Activated naive CD4-positive, alpha-beta T cell (primary cell): Measurements from ENCODE around the gene CAMK1G.

Source experiments
- DNase-seq, 4 experiments: peaks; one replicate each; lab custom pipeline; 2025; lab: John Stamatoyannopoulos, UW

Gene CAMK1G

GRCh38 chr1:209600541-209600940, 17.0 kb downstream of the CAMK1G start:
- no peak for DNase-seq

DNA sequence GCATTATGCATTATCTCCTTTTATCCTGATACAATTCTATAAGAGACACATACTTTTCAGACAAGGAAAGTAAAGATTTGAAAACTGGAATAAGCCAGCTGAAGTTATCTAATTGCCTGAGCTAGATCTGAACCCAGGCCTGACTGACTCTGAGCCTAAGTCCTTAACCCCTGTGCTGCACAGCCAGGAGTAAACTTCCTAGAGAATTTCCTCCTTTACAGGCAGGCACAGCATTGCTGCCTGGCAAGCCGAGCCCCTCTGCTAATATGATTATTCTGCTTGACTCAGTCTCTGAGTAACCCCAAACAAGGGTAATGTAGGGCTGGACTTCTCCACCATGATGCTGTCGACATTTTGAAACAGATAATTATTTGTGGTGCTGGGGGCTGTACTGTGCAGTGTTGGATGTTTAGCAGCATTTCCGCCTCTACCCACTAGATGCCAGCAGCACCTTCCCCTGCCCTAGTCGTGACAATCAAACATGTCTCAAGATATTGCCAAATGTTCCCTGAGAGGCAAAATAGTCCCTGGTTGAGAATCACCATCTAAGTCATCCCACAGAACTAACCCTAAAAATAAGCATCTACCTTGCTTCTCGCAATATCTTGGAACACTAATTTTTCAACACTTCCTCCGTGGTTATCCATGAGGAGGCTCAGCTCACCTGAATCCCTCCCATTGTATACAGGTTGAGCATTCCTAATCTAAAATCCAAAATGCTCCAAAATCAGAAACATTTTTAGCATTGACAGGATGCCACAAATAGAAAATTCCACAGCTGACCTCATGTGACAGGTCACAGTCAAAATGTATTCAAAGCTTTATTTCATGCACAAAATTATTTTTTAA, 18.5 kb downstream of the CAMK1G start:
- DNase-seq = no peak

- no peak for DNase-seq
Measured at GRCh38 chr1:209603877-209604276, 20.4 kb downstream of the CAMK1G start.

- no peak for DNase-seq
Measured at GRCh38 chr1:209607102-209607794, 23.7 kb downstream of the CAMK1G start.

- DNase-seq = no peak
Measured at GRCh38 chr1:209607795-209608178, 24.3 kb downstream of the CAMK1G start.

DNA sequence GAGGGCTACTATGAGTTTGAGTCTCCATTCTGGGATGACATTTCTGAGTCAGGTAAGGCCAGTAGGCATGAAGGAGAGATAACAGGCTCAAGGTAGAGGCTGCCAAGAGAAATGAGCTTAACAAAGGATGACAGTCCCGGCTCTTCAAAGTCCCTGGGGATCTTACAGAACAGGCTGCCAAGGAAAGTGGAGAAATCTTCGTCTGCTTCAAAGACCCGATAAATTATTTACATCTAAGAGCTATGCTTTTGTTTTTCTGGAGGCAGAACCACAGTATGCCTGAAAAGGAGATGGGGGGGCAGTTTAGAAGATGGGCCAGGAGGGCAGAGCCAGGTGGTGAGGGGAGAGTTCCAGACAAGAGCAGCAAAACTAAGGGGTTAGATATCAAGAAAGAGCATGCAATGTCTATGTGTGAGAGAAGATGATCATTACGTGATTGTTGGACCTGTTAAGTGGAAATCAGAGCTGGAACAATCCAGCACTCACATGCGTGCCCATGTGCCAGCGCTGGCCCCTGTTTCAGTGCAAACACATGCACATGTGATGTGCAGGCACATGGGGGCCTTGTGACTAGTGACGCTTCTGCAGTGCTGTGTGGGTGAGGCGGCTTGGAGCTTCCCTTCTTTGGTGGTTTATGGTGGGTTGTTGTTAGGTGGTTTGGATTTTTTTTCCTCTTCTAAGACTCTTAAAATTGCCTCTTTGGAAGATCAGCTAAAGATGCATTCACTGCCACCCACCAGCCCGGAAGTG, 25.7 kb downstream of the CAMK1G start:
- DNase-seq = no peak

DNA sequence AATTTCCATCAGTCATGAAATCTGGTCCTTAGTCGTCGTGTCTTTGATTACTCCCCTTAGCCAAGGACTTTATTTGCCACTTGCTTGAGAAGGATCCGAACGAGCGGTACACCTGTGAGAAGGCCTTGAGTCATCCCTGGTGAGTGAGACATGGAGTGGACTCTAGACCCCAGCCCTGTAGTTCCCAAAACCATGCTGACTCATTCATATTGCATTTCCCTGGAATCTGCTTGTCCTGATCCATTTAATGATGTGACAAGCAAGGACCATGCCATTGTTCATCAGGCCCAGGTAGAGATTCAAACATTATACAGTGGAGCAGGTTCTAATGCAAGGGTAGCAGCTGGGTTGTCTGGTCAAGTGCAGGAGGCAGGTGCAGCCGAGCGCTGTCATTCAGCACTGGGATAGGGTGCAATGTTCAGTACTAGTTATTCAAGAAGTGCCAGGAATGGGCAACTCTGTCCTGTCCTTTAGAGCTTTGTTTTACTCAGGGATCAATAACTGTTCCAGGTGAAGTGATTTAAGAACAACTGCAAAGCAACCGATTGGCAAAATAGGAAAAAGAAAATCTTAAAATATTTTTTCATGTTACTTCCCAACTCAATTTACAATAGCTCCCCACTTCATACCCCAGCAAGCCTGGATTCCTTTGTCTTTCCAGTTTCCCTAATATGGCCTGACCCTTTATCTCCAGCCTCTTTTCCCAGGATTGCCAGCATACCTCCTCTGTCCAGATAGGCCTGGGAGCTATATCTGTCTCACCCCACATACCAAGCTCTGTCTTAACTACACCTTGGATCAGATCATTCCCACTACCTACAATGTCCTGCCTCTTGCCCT, 26.5 kb downstream of the CAMK1G start:
- DNase-seq = no peak

- DNase-seq = no peak
Measured at GRCh38 chr1:209610631-209610905, 27.1 kb downstream of the CAMK1G start.

GRCh38 chr1:209611771-209612570, 28.5 kb downstream of the CAMK1G start:
- no peak for DNase-seq

GRCh38 chr1:209612646-209613399, 29.3 kb downstream of the CAMK1G start:
- DNase-seq = no peak

- DNase-seq = no peak
Measured at GRCh38 chr1:209613400-209614150, 30.1 kb downstream of the CAMK1G start.

DNA sequence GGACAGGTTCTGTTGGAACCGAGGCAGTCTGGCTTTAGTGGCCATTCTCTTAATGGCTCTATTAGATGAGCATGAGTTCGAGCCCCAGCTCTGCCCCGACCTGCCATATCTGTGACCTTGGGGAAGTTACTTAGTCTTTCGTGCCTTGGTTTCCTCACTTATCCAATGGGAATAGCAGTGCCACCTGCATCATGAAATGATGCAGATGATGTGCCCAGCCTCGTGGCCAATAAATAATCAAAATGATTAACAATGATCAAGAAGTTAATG, 30.6 kb downstream of the CAMK1G start:
- no peak for DNase-seq

- DNase-seq = no peak
Measured at GRCh38 chr1:209614906-209615305, 31.4 kb downstream of the CAMK1G start.

- no peak for DNase-seq
Measured at GRCh38 chr1:209616366-209617046, 33.0 kb downstream of the CAMK1G start.

- DNase-seq = no peak
Measured at GRCh38 chr1:209617047-209617673, 33.6 kb downstream of the CAMK1G start.

GRCh38 chr1:209617755-209618154, 34.2 kb downstream of the CAMK1G start:
- no peak for DNase-seq

DNA sequence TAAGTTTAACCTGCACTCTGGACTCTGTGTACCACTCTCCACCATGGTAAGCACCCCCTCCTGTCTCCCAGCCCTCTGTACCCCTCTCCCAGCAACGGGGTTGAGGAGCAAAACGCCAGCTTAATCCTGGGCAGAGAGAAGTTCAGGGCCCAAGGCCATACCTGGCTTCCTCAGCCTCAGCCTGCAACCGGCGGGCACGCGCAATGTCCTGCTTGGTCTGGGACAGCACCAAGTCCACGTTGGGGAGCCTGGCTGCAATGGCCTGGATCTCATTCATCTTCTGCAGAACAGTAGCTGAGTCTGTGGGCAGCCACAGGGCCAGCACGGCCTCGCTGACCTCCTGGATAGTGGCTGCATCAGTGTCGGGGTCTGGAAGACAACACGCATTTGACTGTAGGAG, 34.8 kb downstream of the CAMK1G start:
- DNase-seq = no peak

DNA sequence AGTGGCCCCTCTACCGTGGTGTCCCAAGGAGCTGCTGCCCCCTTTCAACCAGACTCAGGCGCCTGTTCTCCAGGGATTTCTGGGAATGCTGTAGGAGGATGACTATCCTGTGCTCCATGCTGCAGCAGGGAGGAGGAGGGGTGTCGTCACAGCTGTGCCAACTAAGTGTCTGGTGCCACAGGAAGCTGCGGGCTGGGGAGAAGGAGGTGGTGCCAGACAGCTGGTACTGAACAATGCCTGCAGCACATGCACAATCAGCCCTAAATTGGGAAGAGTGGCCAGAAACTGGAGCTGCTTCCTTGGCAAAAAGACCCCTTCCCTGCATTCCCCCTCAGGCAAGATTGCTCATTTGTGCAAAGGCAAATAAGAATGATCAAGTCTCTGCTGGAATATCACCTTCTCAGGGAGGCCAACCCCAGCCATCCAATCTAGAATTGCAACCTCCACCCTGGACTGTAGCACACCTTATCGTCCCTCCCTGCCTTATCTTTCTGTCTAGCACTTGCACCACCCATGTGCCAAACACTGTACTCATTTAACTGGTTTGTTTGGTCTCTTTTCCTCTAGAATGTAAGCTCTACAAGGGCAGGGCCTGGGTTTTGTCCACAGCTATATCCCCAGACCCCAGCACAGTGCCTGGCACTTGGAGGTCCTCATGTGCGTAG, 35.4 kb downstream of the CAMK1G start:
- DNase-seq = no peak
